A673 (cell line): ENCODE results near the gene AMDHD2.

Experiments
- EZH2 ChIP-seq: fragments of 200-600 bp; sonication (generic); IDR thresholded peaks from 2 replicates; pipeline ENCODE4 v1.6.1; 2017; ENCODE audit warnings: borderline replicate concordance, low read depth, mild to moderate bottlenecking, mixed read lengths, antibody characterized with exemption, low read length; ENCODE audit not compliant: poor library complexity, severe bottlenecking
- TF ChIP-seq, protein P1 (sequence below): fragments of 300-800, 200-600 bp; sonication (generic); conservative IDR thresholded peaks from 2 replicates; pipeline ENCODE4 v1.5.1; 2017; ENCODE audit warnings: low read depth, mild to moderate bottlenecking, antibody characterized with exemption, low read length, moderate library complexity, mixed read lengths

DNA sequence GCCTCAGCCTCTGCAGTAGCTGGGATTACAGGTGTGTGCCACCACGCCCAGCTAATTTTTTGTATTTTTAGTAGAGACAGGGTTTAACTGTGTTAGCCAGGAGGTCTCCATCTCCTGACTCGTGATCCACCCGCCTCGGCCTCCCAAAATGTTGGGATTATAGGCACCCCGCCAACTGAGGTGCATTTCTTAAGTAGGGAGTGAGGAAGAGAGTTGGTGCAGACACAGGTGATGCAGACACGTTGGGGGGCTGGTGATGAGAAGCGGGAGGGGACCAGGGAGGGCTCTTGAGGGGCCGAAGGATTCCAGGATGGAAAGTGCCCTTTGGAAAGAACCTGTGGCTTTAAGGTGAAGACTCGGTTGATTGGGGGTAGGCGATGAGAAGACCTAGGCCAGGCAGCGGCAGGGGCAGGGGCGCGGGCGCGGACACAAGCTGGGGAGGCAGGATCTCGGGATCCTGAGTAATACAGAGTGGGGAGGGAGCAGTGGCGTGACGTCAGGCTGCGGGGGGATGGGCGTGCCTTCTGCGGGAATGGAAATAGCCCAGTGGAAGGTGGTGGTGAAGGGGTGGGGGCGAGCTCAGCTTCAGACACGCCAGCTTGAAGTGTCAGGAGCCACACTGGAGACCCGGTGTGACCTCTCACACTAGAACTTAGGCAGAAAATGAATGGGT, 8.9 kb upstream of the AMDHD2 start:
- TF ChIP-seq, protein P1, sequence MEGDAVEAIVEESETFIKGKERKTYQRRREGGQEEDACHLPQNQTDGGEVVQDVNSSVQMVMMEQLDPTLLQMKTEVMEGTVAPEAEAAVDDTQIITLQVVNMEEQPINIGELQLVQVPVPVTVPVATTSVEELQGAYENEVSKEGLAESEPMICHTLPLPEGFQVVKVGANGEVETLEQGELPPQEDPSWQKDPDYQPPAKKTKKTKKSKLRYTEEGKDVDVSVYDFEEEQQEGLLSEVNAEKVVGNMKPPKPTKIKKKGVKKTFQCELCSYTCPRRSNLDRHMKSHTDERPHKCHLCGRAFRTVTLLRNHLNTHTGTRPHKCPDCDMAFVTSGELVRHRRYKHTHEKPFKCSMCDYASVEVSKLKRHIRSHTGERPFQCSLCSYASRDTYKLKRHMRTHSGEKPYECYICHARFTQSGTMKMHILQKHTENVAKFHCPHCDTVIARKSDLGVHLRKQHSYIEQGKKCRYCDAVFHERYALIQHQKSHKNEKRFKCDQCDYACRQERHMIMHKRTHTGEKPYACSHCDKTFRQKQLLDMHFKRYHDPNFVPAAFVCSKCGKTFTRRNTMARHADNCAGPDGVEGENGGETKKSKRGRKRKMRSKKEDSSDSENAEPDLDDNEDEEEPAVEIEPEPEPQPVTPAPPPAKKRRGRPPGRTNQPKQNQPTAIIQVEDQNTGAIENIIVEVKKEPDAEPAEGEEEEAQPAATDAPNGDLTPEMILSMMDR = no peak
- TF ChIP-seq EZH2 = no peak
